ENCODE data around the gene WIPF3.

The WIPF3 gene

DNA sequence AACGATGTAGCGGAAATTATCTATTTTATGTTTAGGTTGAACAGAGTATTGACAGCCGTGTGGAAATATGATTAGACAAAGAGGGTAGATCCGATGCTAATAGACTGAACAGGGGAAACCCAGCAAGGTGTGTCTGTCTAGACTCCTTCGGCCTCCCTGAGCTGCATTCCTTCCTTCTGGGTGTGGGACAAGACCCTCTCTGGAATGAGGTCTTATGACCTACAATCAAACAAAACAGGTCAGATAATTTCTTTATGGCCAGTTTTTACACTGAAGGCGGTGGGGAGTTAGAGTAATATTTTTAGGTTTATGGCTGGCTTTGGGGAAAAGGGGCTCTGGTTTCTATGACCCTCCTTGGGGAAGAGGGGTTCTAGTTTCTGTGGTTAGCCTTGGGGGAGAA, 41.2 kb downstream of the WIPF3 start:
- Histone ChIP-seq H3K27ac (replicated peaks) (no peak overlapping the region), H3K4me3 (replicated peaks; ENCODE audit: insufficient read depth, low read length) (no peak overlapping the region), H3K27me3 (ENCODE audit: insufficient read depth, poor library complexity, severe bottlenecking) (peaks cover 2% of the 10 kb centered on the region)
- TF ChIP-seq POLR2AphosphoS5 (IDR thresholded peaks at IDR 0.05; ENCODE audit: low read depth) (no peak), SPI1 (IDR thresholded peaks at IDR 0.05; ENCODE audit: borderline replicate concordance, low read depth) (no peak), GABPA (IDR thresholded peaks at IDR 0.05; ENCODE audit: low read depth) (no peak)
- TF ChIP-seq, protein P1, sequence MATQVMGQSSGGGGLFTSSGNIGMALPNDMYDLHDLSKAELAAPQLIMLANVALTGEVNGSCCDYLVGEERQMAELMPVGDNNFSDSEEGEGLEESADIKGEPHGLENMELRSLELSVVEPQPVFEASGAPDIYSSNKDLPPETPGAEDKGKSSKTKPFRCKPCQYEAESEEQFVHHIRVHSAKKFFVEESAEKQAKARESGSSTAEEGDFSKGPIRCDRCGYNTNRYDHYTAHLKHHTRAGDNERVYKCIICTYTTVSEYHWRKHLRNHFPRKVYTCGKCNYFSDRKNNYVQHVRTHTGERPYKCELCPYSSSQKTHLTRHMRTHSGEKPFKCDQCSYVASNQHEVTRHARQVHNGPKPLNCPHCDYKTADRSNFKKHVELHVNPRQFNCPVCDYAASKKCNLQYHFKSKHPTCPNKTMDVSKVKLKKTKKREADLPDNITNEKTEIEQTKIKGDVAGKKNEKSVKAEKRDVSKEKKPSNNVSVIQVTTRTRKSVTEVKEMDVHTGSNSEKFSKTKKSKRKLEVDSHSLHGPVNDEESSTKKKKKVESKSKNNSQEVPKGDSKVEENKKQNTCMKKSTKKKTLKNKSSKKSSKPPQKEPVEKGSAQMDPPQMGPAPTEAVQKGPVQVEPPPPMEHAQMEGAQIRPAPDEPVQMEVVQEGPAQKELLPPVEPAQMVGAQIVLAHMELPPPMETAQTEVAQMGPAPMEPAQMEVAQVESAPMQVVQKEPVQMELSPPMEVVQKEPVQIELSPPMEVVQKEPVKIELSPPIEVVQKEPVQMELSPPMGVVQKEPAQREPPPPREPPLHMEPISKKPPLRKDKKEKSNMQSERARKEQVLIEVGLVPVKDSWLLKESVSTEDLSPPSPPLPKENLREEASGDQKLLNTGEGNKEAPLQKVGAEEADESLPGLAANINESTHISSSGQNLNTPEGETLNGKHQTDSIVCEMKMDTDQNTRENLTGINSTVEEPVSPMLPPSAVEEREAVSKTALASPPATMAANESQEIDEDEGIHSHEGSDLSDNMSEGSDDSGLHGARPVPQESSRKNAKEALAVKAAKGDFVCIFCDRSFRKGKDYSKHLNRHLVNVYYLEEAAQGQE (IDR thresholded peaks at IDR 0.05; ENCODE audit: insufficient replicate concordance, low read depth) = no peak
- TF ChIP-seq, protein P2, sequence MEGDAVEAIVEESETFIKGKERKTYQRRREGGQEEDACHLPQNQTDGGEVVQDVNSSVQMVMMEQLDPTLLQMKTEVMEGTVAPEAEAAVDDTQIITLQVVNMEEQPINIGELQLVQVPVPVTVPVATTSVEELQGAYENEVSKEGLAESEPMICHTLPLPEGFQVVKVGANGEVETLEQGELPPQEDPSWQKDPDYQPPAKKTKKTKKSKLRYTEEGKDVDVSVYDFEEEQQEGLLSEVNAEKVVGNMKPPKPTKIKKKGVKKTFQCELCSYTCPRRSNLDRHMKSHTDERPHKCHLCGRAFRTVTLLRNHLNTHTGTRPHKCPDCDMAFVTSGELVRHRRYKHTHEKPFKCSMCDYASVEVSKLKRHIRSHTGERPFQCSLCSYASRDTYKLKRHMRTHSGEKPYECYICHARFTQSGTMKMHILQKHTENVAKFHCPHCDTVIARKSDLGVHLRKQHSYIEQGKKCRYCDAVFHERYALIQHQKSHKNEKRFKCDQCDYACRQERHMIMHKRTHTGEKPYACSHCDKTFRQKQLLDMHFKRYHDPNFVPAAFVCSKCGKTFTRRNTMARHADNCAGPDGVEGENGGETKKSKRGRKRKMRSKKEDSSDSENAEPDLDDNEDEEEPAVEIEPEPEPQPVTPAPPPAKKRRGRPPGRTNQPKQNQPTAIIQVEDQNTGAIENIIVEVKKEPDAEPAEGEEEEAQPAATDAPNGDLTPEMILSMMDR (IDR thresholded peaks at IDR 0.05; ENCODE audit: insufficient read depth, low read length) = no peak
- DNase-seq (ENCODE audit: low read depth in 1 of 2, low spot score in 1 of 2) = no peak

DNA sequence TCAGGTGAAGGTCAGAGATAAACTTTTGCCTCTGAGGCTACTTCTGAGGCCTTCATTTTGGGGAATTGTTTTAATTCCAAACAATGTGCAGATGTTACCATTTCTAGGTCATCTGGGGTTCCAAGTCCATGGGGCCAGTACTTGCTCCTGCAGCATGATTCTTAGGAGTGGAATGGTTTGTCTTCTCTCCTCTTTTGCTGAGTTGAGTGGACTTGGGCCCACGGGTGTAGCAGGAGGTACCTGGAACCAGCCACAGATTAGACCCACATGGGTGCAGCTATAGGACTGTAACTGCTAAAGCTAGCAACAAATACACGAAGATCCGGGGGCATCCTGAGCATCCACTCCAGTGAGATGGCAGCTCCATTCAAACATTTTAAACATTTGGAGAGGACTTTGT, 41.6 kb downstream of the WIPF3 start:
- no peak for DNase-seq (ENCODE audit: low read depth in 1 of 2, low spot score in 1 of 2)
- H3K4me3 ChIP-seq (replicated peaks; ENCODE audit: insufficient read depth, low read length) = no peak overlapping the region
- H3K27me3 ChIP-seq (ENCODE audit: insufficient read depth, poor library complexity, severe bottlenecking) = peaks cover 2% of the 10 kb centered on the region
- no peak for TF ChIP-seq SPI1 (IDR thresholded peaks at IDR 0.05; ENCODE audit: borderline replicate concordance, low read depth)
- TF ChIP-seq, protein P2 (IDR thresholded peaks at IDR 0.05; ENCODE audit: insufficient read depth, low read length) = no peak
- no peak for TF ChIP-seq POLR2AphosphoS5 (IDR thresholded peaks at IDR 0.05; ENCODE audit: low read depth)
- TF ChIP-seq GABPA (IDR thresholded peaks at IDR 0.05; ENCODE audit: low read depth) = no peak
- TF ChIP-seq, protein P1 (IDR thresholded peaks at IDR 0.05; ENCODE audit: insufficient replicate concordance, low read depth) = no peak
- no peak overlapping the region for H3K27ac ChIP-seq (replicated peaks)

DNA sequence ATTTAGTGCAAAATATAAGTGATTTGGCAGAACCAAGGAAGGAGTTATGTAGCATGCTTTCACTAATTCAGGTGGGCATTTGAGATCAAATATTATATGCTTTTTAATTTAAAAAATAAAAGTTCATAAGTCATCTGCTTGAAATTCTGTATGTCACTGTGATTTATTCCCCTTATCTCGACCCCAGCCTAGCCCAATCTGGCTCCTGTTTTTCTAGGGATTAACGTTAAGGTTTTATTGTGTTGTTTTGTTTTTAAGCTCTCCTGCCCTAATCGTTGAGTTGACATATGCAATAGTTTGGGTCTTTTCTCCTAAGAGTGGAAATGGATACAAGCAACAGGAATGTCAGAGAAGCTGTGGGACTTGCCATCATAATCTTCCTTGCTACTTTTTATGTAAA, 42.6 kb downstream of the WIPF3 start:
- peaks cover 2% of the 10 kb centered on the region for H3K27me3 ChIP-seq (ENCODE audit: insufficient read depth, poor library complexity, severe bottlenecking)
- TF ChIP-seq SPI1 (IDR thresholded peaks at IDR 0.05; ENCODE audit: borderline replicate concordance, low read depth) (no peak), POLR2AphosphoS5 (IDR thresholded peaks at IDR 0.05; ENCODE audit: low read depth) (no peak), GABPA (IDR thresholded peaks at IDR 0.05; ENCODE audit: low read depth) (no peak)
- TF ChIP-seq, protein P2 (IDR thresholded peaks at IDR 0.05; ENCODE audit: insufficient read depth, low read length) = no peak
- TF ChIP-seq, protein P1 (IDR thresholded peaks at IDR 0.05; ENCODE audit: insufficient replicate concordance, low read depth) = no peak

More for the DNA sequence above, 42.6 kb downstream of the WIPF3 start:
- H3K4me3 ChIP-seq (replicated peaks; ENCODE audit: insufficient read depth, low read length) = no peak overlapping the region
- no peak overlapping the region for H3K27ac ChIP-seq (replicated peaks)
- DNase-seq (ENCODE audit: low read depth in 1 of 2, low spot score in 1 of 2) = no peak

Data from HL-60 (cell line).